HG02943 (cell line): ENCODE data around the gene CLC.

ENCODE experiments used
- ATAC-seq: cut with Tn5 transposase; IDR thresholded peaks from one replicate; pipeline ENCODE4 v1.9.1; 2021; ENCODE audit warnings: mild to moderate bottlenecking, low read depth, moderate library complexity; ENCODE audit not compliant: unreplicated experiment

The CLC gene

DNA sequence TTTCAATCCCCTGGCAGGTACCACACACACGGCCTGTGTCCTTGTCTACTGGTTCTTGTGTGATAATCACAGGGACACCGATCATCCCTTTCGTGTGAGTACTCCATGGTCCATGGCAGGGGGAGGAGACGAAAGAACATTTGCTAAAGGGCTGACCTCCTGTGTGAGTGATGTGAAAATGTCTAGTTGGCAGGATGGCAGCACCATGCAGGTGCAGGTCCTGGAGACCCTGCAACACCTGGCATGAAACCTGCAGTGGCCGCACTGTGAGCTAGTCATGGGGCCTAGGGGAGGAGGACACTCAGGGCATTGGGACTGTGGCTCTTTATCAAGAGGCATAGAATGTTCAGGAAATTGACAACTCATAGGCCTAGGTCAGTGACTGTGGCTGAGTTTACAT, 56.4 kb downstream of the CLC start:
- ATAC-seq, result no peak
